Stomach (tissue), 9 donors: Measurements from ENCODE around the gene ADARB2. TPM values are rescaled to one million over a fixed set of nuclear protein-coding genes. Genes with fewer than 3 reads are reported as not detected.

Source experiments
- DNase-seq, 2 donors: peaks; one replicate each; pipeline versions ENCODE4 v3.0.0 to v3.0.0-alpha.2; 2013 to 2019
- H3K27ac ChIP-seq, 5 donors: fragments of 200-600 bp in 4 of 5; sonication (generic) in 4 of 5; one replicate each; pipeline ENCODE4 v1.5.1; 2013 to 2019; ENCODE audit warnings: mild to moderate bottlenecking in 1 of 5, moderate library complexity in 1 of 5
- H3K27me3 ChIP-seq, 3 donors: fragments of 200-600 bp; sonication (generic); one replicate each; pipeline ENCODE4 v1.5.1; 2017 to 2019; ENCODE audit warnings: mixed run types in 1 of 3
- H3K36me3 ChIP-seq, 4 donors: fragments of 200-600 bp; sonication (generic); 1 replicate in 3 of 4; 2 replicates in 1 of 4; pipeline ENCODE4 v1.5.1; 2016 to 2019
- H3K4me1 ChIP-seq, 4 donors: fragments of 200-600 bp; sonication (generic); one replicate each; pipeline ENCODE4 v1.5.1; 2016 to 2019
- H3K4me3 ChIP-seq, 4 donors: fragments of 200-600 bp; sonication (generic) in 3 of 4; one replicate each; pipeline ENCODE4 v1.5.1; 2016 to 2019; ENCODE audit warnings: mild to moderate bottlenecking in 1 of 4
- H3K9me3 ChIP-seq, 4 donors: fragments of 200-600 bp; sonication (generic); one replicate each; pipeline ENCODE4 v1.5.1; 2016 to 2019
- CTCF ChIP-seq, 7 experiments: fragments of 450-650 bp in 4 of 7; fragments of 200-600 bp in 3 of 7; sonication (generic) in 3 of 7; IDR thresholded peaks; one replicate each; pipeline ENCODE4 v1.5.1; 2016 to 2019; ENCODE audit warnings: antibody characterized with exemption in 7 of 7, control low read depth in 2 of 7, mild to moderate bottlenecking in 1 of 7
- EP300 ChIP-seq: sonication (generic); formaldehyde crosslinking; IDR thresholded peaks from one replicate; pipeline ENCODE4 v1.6.1; 2017; ENCODE audit warnings: antibody characterized with exemption
- POLR2A ChIP-seq, 4 donors: fragments of 450-650 bp; IDR thresholded peaks; one replicate each; pipeline ENCODE4 v1.6.1; 2016; ENCODE audit warnings: antibody characterized with exemption in 4 of 4, control low read depth in 2 of 4, mild to moderate bottlenecking in 1 of 4, moderate library complexity in 1 of 4
- POLR2AphosphoS5 ChIP-seq, 3 donors: sonication (generic); formaldehyde crosslinking; IDR thresholded peaks; one replicate each; pipeline ENCODE4 v1.6.1; 2016; ENCODE audit warnings: antibody characterized with exemption in 3 of 3
- WGBS, 5 donors: extraction: QIAGEN DNeasy Blood & Tissue Kit in 3 of 5; methylation state at CpG; one replicate each; pipeline versions ENCODE4 v1.1.5 to v1.1.7; 2013 to 2018; 5-methylcytosine and 5-hydroxymethylcytosine counted together
- intact Hi-C: fragments of 100-400 bp; cut with DNase I; formaldehyde crosslinking; loops from one replicate; pipeline ENCODE4 v1.15.1; 2023; ENCODE audit warnings: low total_unique reads
- polyA plus RNA-seq, 3 donors: library from polyadenylated mRNA; stranded (reverse); fragments of 200-250 nt; gene quantifications; one replicate each; pipeline ENCODE4 v1.2.3, GENCODE V29; 2013
- total RNA-seq, 5 donors: library from RNA; depleted of rRNA; stranded (reverse); fragments of >200 nt; gene quantifications; one replicate each; pipeline versions ENCODE4 v1.1.0 to v1.2.3, GENCODE V29; 2014 to 2016
- donor health status: healthy with polysubstance abuse.
- donor health status: Bipolar disorder and iron deficiency.
- donor health status: healthy.

ADARB2 gene
- total and polyA plus RNA-seq, 8 donors, result 0.55 to 4.1 (median 1.4) TPM; not detected in 1

GRCh38 chr10:1128115-1128514 lies 609.2 kb downstream of the ADARB2 start:
- intact Hi-C loops, result no loop called here
- no peak for TF ChIP-seq POLR2AphosphoS5 (IDR thresholded peaks at IDR 0.05)
- no peak for TF ChIP-seq CTCF (IDR thresholded peaks at IDR 0.05)
- TF ChIP-seq POLR2A (IDR thresholded peaks at IDR 0.05), result no peak
- TF ChIP-seq EP300, result no peak
- WGBS, 5 donors, result 53 to 76% (median 56%) methylated on average over 2 of the region's 2 CpGs
- peaks cover 50 to 95% (median 91%) of the 10 kb centered on the region in 4 donors for H3K36me3 ChIP-seq
- no peaks in the 10 kb centered on the region for H3K27me3 ChIP-seq
- no peak overlapping the region for H3K4me3 ChIP-seq
- no peaks in the 10 kb centered on the region for H3K4me1 ChIP-seq
- no peaks in the 10 kb centered on the region for H3K9me3 ChIP-seq
- no peak for DNase-seq
- H3K27ac ChIP-seq, result no peak overlapping the region

- no peaks in the 10 kb centered on the region for H3K9me3 ChIP-seq
- H3K27ac ChIP-seq, result no peak overlapping the region
- H3K27me3 ChIP-seq, result no peaks in the 10 kb centered on the region
- intact Hi-C loops, result no loop called here
- no peak for DNase-seq
- H3K4me1 ChIP-seq, result no peaks in the 10 kb centered on the region
- WGBS, 5 donors, result 91 to 96% (median 94%) methylated on average over 15 of the region's 15 CpGs
- no peak overlapping the region for H3K4me3 ChIP-seq
- H3K36me3 ChIP-seq, result peaks cover 50 to 97% (median 94%) of the 10 kb centered on the region in 4 donors
- TF ChIP-seq EP300, result no peak
- no peak for TF ChIP-seq POLR2AphosphoS5 (IDR thresholded peaks at IDR 0.05)
These were observed 609.7 kb downstream of the ADARB2 start for GRCh38 chr10:1127629-1128028.
